Right renal pelvis (tissue), 4 donors: ENCODE results near the gene DNASE1L2. TPM values are rescaled to one million over a fixed set of nuclear protein-coding genes. Genes with fewer than 3 reads are reported as not detected.
"Not testable (repeated sequence)": the region's sequence is repeated elsewhere in the genome, so short reads cannot be mapped to it uniquely, and the experiment has no call there.

Experiments
- DNase-seq, 4 donors: peaks; one replicate each; pipeline ENCODE4 v3.0.0-alpha.2; 2013; ENCODE audit warnings: low read depth in 4 of 4, low spot score in 3 of 4, missing footprints in 1 of 4
- polyA plus RNA-seq, 4 donors: library from polyadenylated mRNA; unstranded; fragments of 120-200 nt; gene quantifications; one replicate each; pipeline ENCODE4 v1.2.1, GENCODE V29; 2013; ENCODE audit not compliant: insufficient read length in 4 of 4

The DNASE1L2 gene
- polyA plus RNA-seq, 4 donors, result 0.86 to 1.8 (median 0.95) TPM

GRCh38 chr16:2263026-2263425 lies 26.8 kb downstream of the DNASE1L2 start:
- DNase-seq, result not testable (repeated sequence)

- DNase-seq, result not testable (repeated sequence)
These were observed 30.6 kb downstream of the DNASE1L2 start for GRCh38 chr16:2266887-2267286.

- not testable (repeated sequence) for DNase-seq
These were observed 31.3 kb downstream of the DNASE1L2 start for GRCh38 chr16:2267505-2267912.

- DNase-seq, result peak; percentile 93 to 100 (median 96)
These were observed 31.8 kb downstream of the DNASE1L2 start, which contains the start of gene RNPS1 for GRCh38 chr16:2267913-2268666. Gene RNPS1, minus strand, starts transcription at chr16:2268126. Its CDS starts 3,483 bp downstream, at chr16:2264643.

- no peak for DNase-seq
These were observed 33.8 kb downstream of the DNASE1L2 start for GRCh38 chr16:2270070-2270462.

- no peak for DNase-seq
These were observed 34.6 kb downstream of the DNASE1L2 start for GRCh38 chr16:2270588-2271470.

GRCh38 chr16:2271848-2272461 lies 35.7 kb downstream of the DNASE1L2 start:
- DNase-seq, result no peak

- no peak for DNase-seq
These were observed 37.2 kb downstream of the DNASE1L2 start for GRCh38 chr16:2273484-2273883.

GRCh38 chr16:2273931-2274330 lies 37.7 kb downstream of the DNASE1L2 start:
- no peak for DNase-seq

GRCh38 chr16:2275476-2276367 lies 39.5 kb downstream of the DNASE1L2 start:
- no peak for DNase-seq

GRCh38 chr16:2276368-2277195 lies 40.3 kb downstream of the DNASE1L2 start:
- no peak for DNase-seq

GRCh38 chr16:2277466-2278271 lies 41.4 kb downstream of the DNASE1L2 start:
- DNase-seq, result no peak

- no peak for DNase-seq
These were observed 42.0 kb downstream of the DNASE1L2 start for GRCh38 chr16:2278272-2278608.

- no peak for DNase-seq
These were observed 42.9 kb downstream of the DNASE1L2 start for GRCh38 chr16:2278956-2279800.

GRCh38 chr16:2280461-2280860 lies 44.2 kb downstream of the DNASE1L2 start:
- no peak for DNase-seq

GRCh38 chr16:2280981-2281542 lies 44.8 kb downstream of the DNASE1L2 start:
- no peak for DNase-seq

- no peak for DNase-seq
These were observed 46.0 kb downstream of the DNASE1L2 start for GRCh38 chr16:2282262-2282661.
